ENCODE data around the gene MOB3B.

DNA sequence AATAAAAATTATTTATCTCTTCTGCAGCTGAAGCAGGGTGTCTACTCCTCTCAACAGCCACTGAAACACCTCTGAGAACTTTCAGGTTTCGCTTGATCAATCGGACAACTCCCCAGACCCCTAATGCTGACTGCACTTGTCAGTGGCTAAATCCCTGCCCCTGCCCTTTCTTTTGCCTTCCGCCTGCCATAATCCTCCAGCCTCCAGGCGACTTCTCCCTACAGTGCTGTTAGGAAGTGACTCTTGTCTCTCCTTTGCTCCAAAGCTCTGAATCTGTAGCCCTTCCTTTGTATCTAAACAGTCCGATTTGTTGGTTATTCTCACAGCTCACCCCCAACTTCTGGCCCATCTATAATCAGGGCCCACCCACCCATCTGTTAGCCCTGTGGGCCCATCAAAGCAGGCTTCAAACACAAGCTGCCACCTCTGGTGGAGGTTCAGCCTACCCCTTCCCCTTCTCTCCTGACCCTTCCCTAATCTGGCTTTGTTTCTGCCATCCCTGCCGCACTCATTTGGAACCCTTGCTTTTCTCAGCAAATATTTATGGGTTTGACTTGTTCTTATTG, 59.2 kb downstream of the MOB3B start:
- TF ChIP-seq, protein P1, sequence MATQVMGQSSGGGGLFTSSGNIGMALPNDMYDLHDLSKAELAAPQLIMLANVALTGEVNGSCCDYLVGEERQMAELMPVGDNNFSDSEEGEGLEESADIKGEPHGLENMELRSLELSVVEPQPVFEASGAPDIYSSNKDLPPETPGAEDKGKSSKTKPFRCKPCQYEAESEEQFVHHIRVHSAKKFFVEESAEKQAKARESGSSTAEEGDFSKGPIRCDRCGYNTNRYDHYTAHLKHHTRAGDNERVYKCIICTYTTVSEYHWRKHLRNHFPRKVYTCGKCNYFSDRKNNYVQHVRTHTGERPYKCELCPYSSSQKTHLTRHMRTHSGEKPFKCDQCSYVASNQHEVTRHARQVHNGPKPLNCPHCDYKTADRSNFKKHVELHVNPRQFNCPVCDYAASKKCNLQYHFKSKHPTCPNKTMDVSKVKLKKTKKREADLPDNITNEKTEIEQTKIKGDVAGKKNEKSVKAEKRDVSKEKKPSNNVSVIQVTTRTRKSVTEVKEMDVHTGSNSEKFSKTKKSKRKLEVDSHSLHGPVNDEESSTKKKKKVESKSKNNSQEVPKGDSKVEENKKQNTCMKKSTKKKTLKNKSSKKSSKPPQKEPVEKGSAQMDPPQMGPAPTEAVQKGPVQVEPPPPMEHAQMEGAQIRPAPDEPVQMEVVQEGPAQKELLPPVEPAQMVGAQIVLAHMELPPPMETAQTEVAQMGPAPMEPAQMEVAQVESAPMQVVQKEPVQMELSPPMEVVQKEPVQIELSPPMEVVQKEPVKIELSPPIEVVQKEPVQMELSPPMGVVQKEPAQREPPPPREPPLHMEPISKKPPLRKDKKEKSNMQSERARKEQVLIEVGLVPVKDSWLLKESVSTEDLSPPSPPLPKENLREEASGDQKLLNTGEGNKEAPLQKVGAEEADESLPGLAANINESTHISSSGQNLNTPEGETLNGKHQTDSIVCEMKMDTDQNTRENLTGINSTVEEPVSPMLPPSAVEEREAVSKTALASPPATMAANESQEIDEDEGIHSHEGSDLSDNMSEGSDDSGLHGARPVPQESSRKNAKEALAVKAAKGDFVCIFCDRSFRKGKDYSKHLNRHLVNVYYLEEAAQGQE (IDR thresholded peaks at IDR 0.05; ENCODE audit: insufficient read depth in 1 of 2, low read depth in 2 of 2, low read length in 1 of 2), result no peak
- TF ChIP-seq, protein P2, sequence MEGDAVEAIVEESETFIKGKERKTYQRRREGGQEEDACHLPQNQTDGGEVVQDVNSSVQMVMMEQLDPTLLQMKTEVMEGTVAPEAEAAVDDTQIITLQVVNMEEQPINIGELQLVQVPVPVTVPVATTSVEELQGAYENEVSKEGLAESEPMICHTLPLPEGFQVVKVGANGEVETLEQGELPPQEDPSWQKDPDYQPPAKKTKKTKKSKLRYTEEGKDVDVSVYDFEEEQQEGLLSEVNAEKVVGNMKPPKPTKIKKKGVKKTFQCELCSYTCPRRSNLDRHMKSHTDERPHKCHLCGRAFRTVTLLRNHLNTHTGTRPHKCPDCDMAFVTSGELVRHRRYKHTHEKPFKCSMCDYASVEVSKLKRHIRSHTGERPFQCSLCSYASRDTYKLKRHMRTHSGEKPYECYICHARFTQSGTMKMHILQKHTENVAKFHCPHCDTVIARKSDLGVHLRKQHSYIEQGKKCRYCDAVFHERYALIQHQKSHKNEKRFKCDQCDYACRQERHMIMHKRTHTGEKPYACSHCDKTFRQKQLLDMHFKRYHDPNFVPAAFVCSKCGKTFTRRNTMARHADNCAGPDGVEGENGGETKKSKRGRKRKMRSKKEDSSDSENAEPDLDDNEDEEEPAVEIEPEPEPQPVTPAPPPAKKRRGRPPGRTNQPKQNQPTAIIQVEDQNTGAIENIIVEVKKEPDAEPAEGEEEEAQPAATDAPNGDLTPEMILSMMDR (IDR thresholded peaks at IDR 0.05), result no peak
- no peak for TF ChIP-seq SIN3A (IDR thresholded peaks at IDR 0.05; ENCODE audit: borderline replicate concordance, insufficient read depth, low read depth, low read length)
- TF ChIP-seq TCF7L2 (IDR thresholded peaks at IDR 0.05; ENCODE audit: low read depth, low read length), result no peak

All from Panc1 (cell line).